ENCODE results near the gene CAMKK2.

GRCh38 chr12:121260091-121260490 is 36.4 kb downstream of the CAMKK2 start:
- TF ChIP-seq CTCF (IDR thresholded peaks at IDR 0.05) (no peak), POLR2AphosphoS5 (IDR thresholded peaks at IDR 0.05) (no peak), POLR2A (IDR thresholded peaks at IDR 0.05) (no peak), EP300 (IDR thresholded peaks at IDR 0.05) (no peak)

Data from suprapubic skin (tissue), 4 donors.